GM19240 (cell line): ENCODE measurements around the gene SLC38A6.

Experiments
- DNase-seq: peaks from one replicate; pipeline ENCODE4 v3.0.0; 2011; ENCODE audit warnings: low spot score; ENCODE audit not compliant: insufficient read length

Gene SLC38A6

GRCh38 chr14:60977847-60978246 is 3.2 kb upstream of the SLC38A6 start:
- no peak for DNase-seq

GRCh38 chr14:60981633-60982455 is 799 bp downstream of the SLC38A6 start:
- DNase-seq = no peak

- no peak for DNase-seq
These were observed 3.2 kb downstream of the SLC38A6 start for GRCh38 chr14:60984196-60984595.

GRCh38 chr14:60986500-60986899 is 5.5 kb downstream of the SLC38A6 start:
- DNase-seq = no peak

- DNase-seq = no peak
These were observed 8.6 kb downstream of the SLC38A6 start for GRCh38 chr14:60989599-60989998.

- no peak for DNase-seq
These were observed 17.6 kb downstream of the SLC38A6 start for GRCh38 chr14:60998617-60999016.

- no peak for DNase-seq
These were observed 18.5 kb downstream of the SLC38A6 start for GRCh38 chr14:60999536-60999935.

GRCh38 chr14:61003571-61003970 is 22.5 kb downstream of the SLC38A6 start:
- no peak for DNase-seq

- DNase-seq = no peak
These were observed 38.5 kb downstream of the SLC38A6 start for GRCh38 chr14:61019537-61019936.

GRCh38 chr14:61025251-61026223 is 44.5 kb downstream of the SLC38A6 start:
- DNase-seq = no peak

- DNase-seq = no peak
These were observed 45.5 kb downstream of the SLC38A6 start for GRCh38 chr14:61026526-61026925.

- no peak for DNase-seq
These were observed 50.0 kb downstream of the SLC38A6 start for GRCh38 chr14:61031026-61031425.

- no peak for DNase-seq
These were observed 52.0 kb downstream of the SLC38A6 start for GRCh38 chr14:61033054-61033453.

GRCh38 chr14:61033855-61034254 is 52.8 kb downstream of the SLC38A6 start:
- no peak for DNase-seq

- no peak for DNase-seq
These were observed 53.5 kb downstream of the SLC38A6 start for GRCh38 chr14:61034416-61035120.

GRCh38 chr14:61037215-61037614 is 56.2 kb downstream of the SLC38A6 start:
- DNase-seq = no peak

- DNase-seq = no peak
These were observed 60.7 kb downstream of the SLC38A6 start for GRCh38 chr14:61041704-61042103.

- no peak for DNase-seq
These were observed 61.2 kb downstream of the SLC38A6 start for GRCh38 chr14:61042220-61042619.

GRCh38 chr14:61043506-61043905 is 62.5 kb downstream of the SLC38A6 start:
- DNase-seq = no peak

- no peak for DNase-seq
These were observed 66.0 kb downstream of the SLC38A6 start for GRCh38 chr14:61047021-61047420.

- no peak for DNase-seq
These were observed 67.6 kb downstream of the SLC38A6 start for GRCh38 chr14:61048640-61049039.

- DNase-seq = no peak
These were observed 69.4 kb downstream of the SLC38A6 start for GRCh38 chr14:61050417-61050816.
